ENCODE results near the gene CCL17.

CCL17 gene

GRCh38 chr16:57445510-57445909 is 40.9 kb downstream of the CCL17 start:
- ChIA-PET CTCF (interaction anchor here (1.2 to 5.3 kb wide), 3 partner anchors 15 to 74 kb away, joined by 3 to 41 read pairs (median 16); partner anchors contain the start of gene POLR2C), POLR2A (no interaction called here)
- no peak for DNase-seq
- Histone ChIP-seq H3K9me3 (ENCODE audit: control extremely low read depth in 1 of 5, control insufficient read depth in 4 of 5, insufficient read depth in 2 of 5, low read depth in 1 of 5, low read length in 4 of 5) (peaks cover 3 to 9% (median 5%) of the 10 kb centered on the region in 5 experiments), H3K4me1 (ENCODE audit: control extremely low read depth in 1 of 4, control insufficient read depth in 4 of 4, insufficient read depth in 4 of 4, low read length in 3 of 4) (peaks cover 8 to 19% (median 18%) of the 10 kb centered on the region in 4 experiments), H3K27ac (ENCODE audit: insufficient read depth in 1 of 2, low read depth in 1 of 2, low read length in 2 of 2, poor library complexity in 1 of 2, severe bottlenecking in 2 of 2) (no peak overlapping the region), H3K4me3 (ENCODE audit: control insufficient read depth in 1 of 7, extremely low read depth in 1 of 7, insufficient read depth in 4 of 7, low read depth in 2 of 7, low read length in 6 of 7) (no peak overlapping the region), H3K36me3 (ENCODE audit: control insufficient read depth in 4 of 4, insufficient read depth in 4 of 4, low read length in 3 of 4) (peaks cover 0 to 14% (median 7%) of the 10 kb centered on the region in 4 experiments), H3K27me3 (replicated peaks in 2 of 5; ENCODE audit: control insufficient read depth in 4 of 5, insufficient read depth in 5 of 5, low read length in 4 of 5) (no peaks in the 10 kb centered on the region)
- no CpG with 5 or more reads among the region's 2 CpGs for WGBS (ENCODE audit: insufficient coverage)

- ChIA-PET CTCF (interaction anchor here (0.8 to 5.3 kb wide), 9 partner anchors 9 to 147 kb away, joined by 3 to 41 read pairs (median 5); partner anchors contain the start of gene POLR2C), POLR2A (interaction anchor here (0.6 to 1.7 kb wide), 5 partner anchors 10 to 35 kb away, joined by 3 to 7 read pairs (median 3); partner anchors contain the start of gene POLR2C)
- Histone ChIP-seq H3K36me3 (ENCODE audit: control insufficient read depth in 4 of 4, insufficient read depth in 4 of 4, low read length in 3 of 4) (peaks cover 0 to 12% (median 4%) of the 10 kb centered on the region in 4 experiments), H3K27me3 (replicated peaks in 2 of 5; ENCODE audit: control insufficient read depth in 4 of 5, insufficient read depth in 5 of 5, low read length in 4 of 5) (no peaks in the 10 kb centered on the region), H3K4me1 (ENCODE audit: control extremely low read depth in 1 of 4, control insufficient read depth in 4 of 4, insufficient read depth in 4 of 4, low read length in 3 of 4) (peaks cover 8 to 19% (median 18%) of the 10 kb centered on the region in 4 experiments), H3K27ac (ENCODE audit: insufficient read depth in 1 of 2, low read depth in 1 of 2, low read length in 2 of 2, poor library complexity in 1 of 2, severe bottlenecking in 2 of 2) (peak overlapping the region; percentile 85 to 92), H3K4me3 (ENCODE audit: control insufficient read depth in 1 of 7, extremely low read depth in 1 of 7, insufficient read depth in 4 of 7, low read depth in 2 of 7, low read length in 6 of 7) (peak overlapping the region; percentile 77 to 98 (median 93)), H3K9me3 (ENCODE audit: control extremely low read depth in 1 of 5, control insufficient read depth in 4 of 5, insufficient read depth in 2 of 5, low read depth in 1 of 5, low read length in 4 of 5) (no peaks in the 10 kb centered on the region)
- peak; percentile 21 to 61 (median 52) for DNase-seq
- WGBS (ENCODE audit: insufficient coverage) = 7% methylated on average over 26 of the region's 28 CpGs
Observed at GRCh38 chr16:57446531-57447185, 42.1 kb downstream of the CCL17 start.

DNA sequence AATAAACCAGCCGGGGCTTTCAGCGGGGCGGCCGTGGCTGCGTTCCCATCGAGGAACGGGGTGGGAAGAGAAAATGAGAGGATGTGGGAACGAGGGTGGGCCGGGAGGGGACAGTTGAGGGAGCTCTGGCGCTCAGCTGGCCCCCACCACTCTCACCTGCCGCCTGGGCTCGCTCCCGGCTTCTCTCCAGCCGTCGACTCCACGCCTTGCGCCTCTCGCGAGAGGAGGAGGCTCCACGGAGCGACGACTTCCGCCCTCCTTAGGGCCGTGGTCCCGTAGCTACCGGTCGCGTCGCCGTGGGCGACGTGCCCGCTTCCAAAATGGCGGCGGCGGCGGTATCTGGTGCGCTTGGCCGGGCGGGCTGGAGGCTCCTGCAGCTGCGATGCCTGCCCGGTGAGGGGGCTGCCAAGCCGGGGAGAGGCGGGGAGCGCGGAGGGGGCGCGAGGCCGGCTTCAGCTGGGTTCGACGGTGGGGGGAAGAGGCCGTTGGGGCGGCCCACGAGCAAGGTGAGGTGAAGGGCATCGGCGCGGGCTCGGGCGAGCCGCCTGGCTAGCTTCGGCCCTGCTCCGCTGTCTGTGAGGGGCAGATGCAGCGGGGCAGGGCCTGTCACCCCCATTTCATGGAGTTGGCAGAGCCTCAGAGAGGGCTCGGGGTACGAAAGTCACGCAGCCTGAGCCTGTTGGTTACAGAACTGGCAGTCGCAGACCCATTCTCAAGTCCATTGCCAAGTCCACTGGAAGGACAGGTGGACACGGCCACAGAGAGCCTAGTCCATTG is 42.8 kb downstream of the CCL17 start, which contains the start of the genes CIAPIN1 and COQ9:
CIAPIN1 (minus strand) TSS at position 200 of the 777 bp plus-strand sequence. CDS start 6,457 bp downstream, outside the sequence.
COQ9 (plus strand) TSS at position 294 of the 777 bp plus-strand sequence; CDS start at position 321, 27 bp downstream.
- ChIA-PET CTCF (interaction anchor here (0.8 to 5.3 kb wide), 9 partner anchors 10 to 147 kb away, joined by 3 to 41 read pairs (median 5); partner anchors contain the start of gene POLR2C), POLR2A (interaction anchor here (0.6 to 1.7 kb wide), 5 partner anchors 9 to 34 kb away, joined by 3 to 7 read pairs (median 3); partner anchors contain the start of gene POLR2C)
- Histone ChIP-seq H3K36me3 (ENCODE audit: control insufficient read depth in 4 of 4, insufficient read depth in 4 of 4, low read length in 3 of 4) (peaks cover 0 to 16% (median 9%) of the 10 kb centered on the region in 4 experiments), H3K4me1 (ENCODE audit: control extremely low read depth in 1 of 4, control insufficient read depth in 4 of 4, insufficient read depth in 4 of 4, low read length in 3 of 4) (peaks cover 8 to 19% (median 18%) of the 10 kb centered on the region in 4 experiments), H3K27ac (ENCODE audit: insufficient read depth in 1 of 2, low read depth in 1 of 2, low read length in 2 of 2, poor library complexity in 1 of 2, severe bottlenecking in 2 of 2) (peak within 1 kb of the TSS; percentile 85 to 92), H3K9me3 (ENCODE audit: control extremely low read depth in 1 of 5, control insufficient read depth in 4 of 5, insufficient read depth in 2 of 5, low read depth in 1 of 5, low read length in 4 of 5) (no peaks in the 10 kb centered on the region), H3K4me3 (ENCODE audit: control insufficient read depth in 1 of 7, extremely low read depth in 1 of 7, insufficient read depth in 4 of 7, low read depth in 2 of 7, low read length in 6 of 7) (peak within 1 kb of the TSS; percentile 77 to 98 (median 93)), H3K27me3 (replicated peaks in 2 of 5; ENCODE audit: control insufficient read depth in 4 of 5, insufficient read depth in 5 of 5, low read length in 4 of 5) (no peaks in the 10 kb centered on the region)
- WGBS (ENCODE audit: insufficient coverage) = under 1% methylated on average over 52 of the region's 68 CpGs
- DNase-seq = peak; percentile 93 to 95 (median 95)

GRCh38 chr16:57452021-57452420 is 47.5 kb downstream of the CCL17 start:
- H3K9me3 ChIP-seq (ENCODE audit: control extremely low read depth in 1 of 5, control insufficient read depth in 4 of 5, insufficient read depth in 2 of 5, low read depth in 1 of 5, low read length in 4 of 5) = no peaks in the 10 kb centered on the region
- H3K27ac ChIP-seq (ENCODE audit: insufficient read depth in 1 of 2, low read depth in 1 of 2, low read length in 2 of 2, poor library complexity in 1 of 2, severe bottlenecking in 2 of 2) = no peak overlapping the region
- H3K27me3 ChIP-seq (replicated peaks in 2 of 5; ENCODE audit: control insufficient read depth in 4 of 5, insufficient read depth in 5 of 5, low read length in 4 of 5) = no peaks in the 10 kb centered on the region
- H3K4me3 ChIP-seq (ENCODE audit: control insufficient read depth in 1 of 7, extremely low read depth in 1 of 7, insufficient read depth in 4 of 7, low read depth in 2 of 7, low read length in 6 of 7) = no peak overlapping the region
- peaks cover 5 to 12% (median 8%) of the 10 kb centered on the region in 4 experiments for H3K4me1 ChIP-seq (ENCODE audit: control extremely low read depth in 1 of 4, control insufficient read depth in 4 of 4, insufficient read depth in 4 of 4, low read length in 3 of 4)
- 99% methylated on average over 9 of the region's 10 CpGs for WGBS (ENCODE audit: insufficient coverage)
- peaks cover 4 to 60% (median 44%) of the 10 kb centered on the region in 4 experiments for H3K36me3 ChIP-seq (ENCODE audit: control insufficient read depth in 4 of 4, insufficient read depth in 4 of 4, low read length in 3 of 4)
- CTCF ChIA-PET = interaction anchor here (1.0 to 1.2 kb wide), 2 partner anchors 10 kb away, joined by 4 read pairs; partner anchors contain the start of gene POLR2C
- no peak for DNase-seq
- POLR2A ChIA-PET = no interaction called here

DNA sequence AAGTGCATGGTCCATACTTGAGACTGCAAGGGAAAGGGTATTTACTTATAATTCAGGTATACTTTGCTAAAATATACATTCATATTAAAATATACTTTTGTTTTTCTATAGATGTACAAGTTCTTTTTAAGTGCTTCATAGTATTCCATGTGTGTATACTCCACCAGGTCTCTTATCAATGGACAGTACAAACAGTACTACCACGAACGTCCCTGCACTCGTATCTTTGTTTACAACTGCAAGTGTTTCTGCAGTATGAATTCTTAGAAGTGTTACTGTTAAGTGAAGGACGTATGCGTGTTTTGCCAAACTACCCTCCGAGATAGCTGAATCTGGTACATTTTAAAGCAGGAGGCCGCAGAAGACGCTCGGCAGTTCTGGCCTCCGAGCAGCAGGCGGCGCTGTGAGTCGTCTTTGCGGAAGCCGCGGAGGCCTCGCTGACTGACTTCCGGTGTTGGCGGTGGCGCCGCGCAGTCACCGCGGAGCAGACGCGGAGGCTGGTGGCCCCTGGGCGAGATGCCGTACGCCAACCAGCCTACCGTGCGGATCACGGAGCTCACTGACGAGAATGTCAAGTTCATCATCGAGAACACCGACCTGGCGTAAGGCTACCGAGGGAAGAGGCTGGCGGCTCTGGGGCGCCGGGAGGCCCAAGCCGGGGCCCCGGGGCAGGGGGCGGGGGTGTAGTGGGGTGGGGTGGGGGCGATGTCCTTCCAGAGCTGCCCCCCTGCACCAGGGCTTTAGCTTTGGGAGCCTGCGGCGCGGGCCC is 57.8 kb downstream of the CCL17 start, which contains the start of gene POLR2C:
POLR2C (plus strand) TSS at position 471 of the 769 bp plus-strand sequence; CDS start at position 517, 46 bp downstream.
- H3K27ac ChIP-seq (ENCODE audit: insufficient read depth in 1 of 2, low read depth in 1 of 2, low read length in 2 of 2, poor library complexity in 1 of 2, severe bottlenecking in 2 of 2) = peak within 1 kb of the TSS; percentile 35 to 81
- POLR2A ChIA-PET = interaction anchor here (1.0 to 1.4 kb wide), 3 partner anchors 10 to 58 kb away, joined by 3 to 6 read pairs (median 5); partner anchors contain the start of genes CIAPIN1 and COQ9
- CTCF ChIA-PET = interaction anchor here (1.1 to 7.4 kb wide), 15 partner anchors 9 to 60 kb away, joined by 3 to 41 read pairs (median 4); partner anchors contain the start of genes CIAPIN1 and COQ9
- H3K4me1 ChIP-seq (ENCODE audit: control extremely low read depth in 1 of 4, control insufficient read depth in 4 of 4, insufficient read depth in 4 of 4, low read length in 3 of 4) = peaks cover 3 to 11% (median 10%) of the 10 kb centered on the region in 4 experiments
- no peaks in the 10 kb centered on the region for H3K9me3 ChIP-seq (ENCODE audit: control extremely low read depth in 1 of 5, control insufficient read depth in 4 of 5, insufficient read depth in 2 of 5, low read depth in 1 of 5, low read length in 4 of 5)
- peaks cover 15 to 77% (median 54%) of the 10 kb centered on the region in 4 experiments for H3K36me3 ChIP-seq (ENCODE audit: control insufficient read depth in 4 of 4, insufficient read depth in 4 of 4, low read length in 3 of 4)
- peak; percentile 93 to 96 (median 96) for DNase-seq
- H3K4me3 ChIP-seq (ENCODE audit: control insufficient read depth in 1 of 7, extremely low read depth in 1 of 7, insufficient read depth in 4 of 7, low read depth in 2 of 7, low read length in 6 of 7) = peak within 1 kb of the TSS; percentile 48 to 94 (median 83)
- no peaks in the 10 kb centered on the region for H3K27me3 ChIP-seq (replicated peaks in 2 of 5; ENCODE audit: control insufficient read depth in 4 of 5, insufficient read depth in 5 of 5, low read length in 4 of 5)
- WGBS (ENCODE audit: insufficient coverage) = 4% methylated on average over 30 of the region's 47 CpGs

DNA sequence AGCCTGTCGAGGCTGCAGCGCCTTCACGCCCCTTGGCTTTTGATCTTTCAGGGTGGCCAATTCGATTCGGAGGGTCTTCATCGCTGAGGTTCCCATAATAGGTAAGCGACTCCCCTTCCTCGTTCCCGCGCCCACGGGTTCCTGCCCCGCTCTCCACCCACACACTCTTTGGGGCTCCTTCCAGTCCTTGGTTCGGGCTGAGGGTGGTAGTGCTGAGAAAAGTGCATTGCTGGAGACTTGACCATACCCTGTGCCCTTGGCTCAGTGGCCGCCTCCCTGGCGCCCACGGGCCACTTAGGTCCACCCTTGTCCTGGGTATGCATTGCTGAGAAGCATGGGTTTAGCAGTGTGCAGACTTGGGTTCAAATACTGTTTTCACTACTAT is 58.4 kb downstream of the CCL17 start:
- peak overlapping the region; percentile 35 to 81 for H3K27ac ChIP-seq (ENCODE audit: insufficient read depth in 1 of 2, low read depth in 1 of 2, low read length in 2 of 2, poor library complexity in 1 of 2, severe bottlenecking in 2 of 2)
- WGBS (ENCODE audit: insufficient coverage) = 1% methylated on average over 13 of the region's 16 CpGs
- ChIA-PET POLR2A (interaction anchor here (1.0 to 1.4 kb wide), 3 partner anchors 10 to 57 kb away, joined by 3 to 6 read pairs (median 5); partner anchors contain the start of genes CIAPIN1 and COQ9), CTCF (interaction anchor here (1.2 to 7.4 kb wide), 11 partner anchors 8 to 60 kb away, joined by 3 to 41 read pairs (median 7); partner anchors contain the start of genes CIAPIN1 and COQ9)
- no peaks in the 10 kb centered on the region for H3K9me3 ChIP-seq (ENCODE audit: control extremely low read depth in 1 of 5, control insufficient read depth in 4 of 5, insufficient read depth in 2 of 5, low read depth in 1 of 5, low read length in 4 of 5)
- H3K4me3 ChIP-seq (ENCODE audit: control insufficient read depth in 1 of 7, extremely low read depth in 1 of 7, insufficient read depth in 4 of 7, low read depth in 2 of 7, low read length in 6 of 7) = peak overlapping the region; percentile 48 to 94 (median 83)
- no peaks in the 10 kb centered on the region for H3K27me3 ChIP-seq (replicated peaks in 2 of 5; ENCODE audit: control insufficient read depth in 4 of 5, insufficient read depth in 5 of 5, low read length in 4 of 5)
- H3K4me1 ChIP-seq (ENCODE audit: control extremely low read depth in 1 of 4, control insufficient read depth in 4 of 4, insufficient read depth in 4 of 4, low read length in 3 of 4) = peaks cover 3 to 11% (median 10%) of the 10 kb centered on the region in 4 experiments
- no peak for DNase-seq
- peaks cover 12 to 71% (median 50%) of the 10 kb centered on the region in 4 experiments for H3K36me3 ChIP-seq (ENCODE audit: control insufficient read depth in 4 of 4, insufficient read depth in 4 of 4, low read length in 3 of 4)
